ENCODE results near the gene GABBR1.

DNA sequence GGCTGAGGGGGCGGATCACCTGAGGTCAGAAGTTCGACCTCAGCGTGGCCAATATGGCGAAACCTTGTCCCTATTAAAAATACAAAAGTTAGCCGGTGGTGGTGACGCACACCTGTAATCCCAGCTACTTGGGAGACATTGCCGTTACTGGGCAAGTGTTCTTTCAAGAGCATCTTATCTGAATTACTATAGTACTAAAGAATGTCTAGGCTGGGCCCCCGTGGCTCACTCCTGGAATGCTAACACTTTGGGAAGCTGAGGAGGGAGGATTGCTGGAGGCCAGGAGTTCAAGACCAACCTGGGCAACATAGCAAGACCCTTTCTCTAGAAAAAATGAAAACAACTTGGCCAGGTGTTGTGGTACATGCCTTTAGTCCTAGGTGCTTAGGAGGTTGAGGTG lies 48.8 kb upstream of the GABBR1 start:
- TF ChIP-seq, protein P1, sequence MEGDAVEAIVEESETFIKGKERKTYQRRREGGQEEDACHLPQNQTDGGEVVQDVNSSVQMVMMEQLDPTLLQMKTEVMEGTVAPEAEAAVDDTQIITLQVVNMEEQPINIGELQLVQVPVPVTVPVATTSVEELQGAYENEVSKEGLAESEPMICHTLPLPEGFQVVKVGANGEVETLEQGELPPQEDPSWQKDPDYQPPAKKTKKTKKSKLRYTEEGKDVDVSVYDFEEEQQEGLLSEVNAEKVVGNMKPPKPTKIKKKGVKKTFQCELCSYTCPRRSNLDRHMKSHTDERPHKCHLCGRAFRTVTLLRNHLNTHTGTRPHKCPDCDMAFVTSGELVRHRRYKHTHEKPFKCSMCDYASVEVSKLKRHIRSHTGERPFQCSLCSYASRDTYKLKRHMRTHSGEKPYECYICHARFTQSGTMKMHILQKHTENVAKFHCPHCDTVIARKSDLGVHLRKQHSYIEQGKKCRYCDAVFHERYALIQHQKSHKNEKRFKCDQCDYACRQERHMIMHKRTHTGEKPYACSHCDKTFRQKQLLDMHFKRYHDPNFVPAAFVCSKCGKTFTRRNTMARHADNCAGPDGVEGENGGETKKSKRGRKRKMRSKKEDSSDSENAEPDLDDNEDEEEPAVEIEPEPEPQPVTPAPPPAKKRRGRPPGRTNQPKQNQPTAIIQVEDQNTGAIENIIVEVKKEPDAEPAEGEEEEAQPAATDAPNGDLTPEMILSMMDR (IDR thresholded peaks at IDR 0.05; ENCODE audit: poor library complexity, severe bottlenecking) = no peak
- TF ChIP-seq EZH2 (IDR thresholded peaks at IDR 0.05; ENCODE audit: borderline replicate concordance, insufficient read depth, low read length, poor library complexity, severe bottlenecking) (no peak), TAF1 (IDR thresholded peaks at IDR 0.05; ENCODE audit: low read depth) (no peak), MXI1 (conservative IDR thresholded peaks at IDR 0.05; ENCODE audit: poor library complexity, severe bottlenecking) (no peak), EP300 (conservative IDR thresholded peaks at IDR 0.05; ENCODE audit: poor library complexity, severe bottlenecking) (no peak)
